GM18499 (cell line): ENCODE results near the gene GTPBP1.

Experiments
- ATAC-seq: cut with Tn5 transposase; IDR thresholded peaks from one replicate; pipeline ENCODE4 v1.9.1; 2021; ENCODE audit warnings: moderate number of reproducible peaks; ENCODE audit not compliant: insufficient read depth, unreplicated experiment

GTPBP1 gene

DNA sequence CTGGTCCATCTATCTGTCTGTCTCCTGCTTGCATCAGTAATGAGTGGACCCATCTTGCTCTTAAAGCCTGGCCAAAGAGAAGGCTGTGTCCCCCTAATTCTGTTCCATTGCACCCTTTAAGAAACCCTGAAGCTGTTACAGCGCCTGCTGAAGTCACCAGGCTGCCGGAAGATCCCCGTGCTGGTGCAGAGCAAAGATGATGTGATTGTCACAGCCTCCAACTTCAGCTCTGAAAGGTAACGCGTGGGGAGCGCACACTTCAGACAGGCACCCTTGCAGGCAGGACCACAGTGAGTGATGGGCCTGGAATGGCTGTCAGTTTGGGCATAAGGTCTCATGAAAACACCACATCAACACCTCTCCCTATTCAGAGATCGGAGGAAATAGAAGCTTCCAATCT is 18.4 kb downstream of the GTPBP1 start:
- ATAC-seq: no peak

DNA sequence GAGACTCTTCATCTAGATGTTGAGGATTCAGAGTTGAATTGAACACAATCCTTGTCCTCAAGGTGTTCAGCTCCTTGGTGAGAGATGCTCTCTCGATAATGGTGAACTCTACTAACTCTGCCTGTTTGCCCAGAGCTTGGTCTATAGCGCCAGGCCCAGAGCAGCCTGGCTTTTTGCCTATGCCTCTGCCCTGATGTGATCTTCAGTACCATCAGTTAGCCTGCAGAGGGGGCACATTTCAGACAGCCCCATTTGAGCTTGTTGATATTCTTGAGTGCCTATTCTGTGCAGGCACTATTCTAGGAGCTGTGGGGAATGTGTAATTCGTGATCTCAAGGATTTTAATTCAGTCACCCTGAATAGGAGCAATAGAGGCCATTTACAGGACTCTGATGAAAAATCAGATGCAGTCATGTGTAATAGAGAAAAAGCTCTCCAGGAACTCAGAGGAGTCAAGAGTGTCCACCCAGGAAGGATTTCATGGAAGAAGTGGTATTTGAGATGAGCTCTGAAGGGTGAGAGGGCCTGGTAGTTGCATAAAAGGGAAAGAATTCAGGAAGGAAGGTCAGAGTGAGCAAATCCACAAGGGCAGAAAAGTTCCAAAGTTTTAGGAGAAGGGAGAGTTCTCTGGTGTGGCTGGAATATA is 19.3 kb downstream of the GTPBP1 start:
- ATAC-seq: no peak

DNA sequence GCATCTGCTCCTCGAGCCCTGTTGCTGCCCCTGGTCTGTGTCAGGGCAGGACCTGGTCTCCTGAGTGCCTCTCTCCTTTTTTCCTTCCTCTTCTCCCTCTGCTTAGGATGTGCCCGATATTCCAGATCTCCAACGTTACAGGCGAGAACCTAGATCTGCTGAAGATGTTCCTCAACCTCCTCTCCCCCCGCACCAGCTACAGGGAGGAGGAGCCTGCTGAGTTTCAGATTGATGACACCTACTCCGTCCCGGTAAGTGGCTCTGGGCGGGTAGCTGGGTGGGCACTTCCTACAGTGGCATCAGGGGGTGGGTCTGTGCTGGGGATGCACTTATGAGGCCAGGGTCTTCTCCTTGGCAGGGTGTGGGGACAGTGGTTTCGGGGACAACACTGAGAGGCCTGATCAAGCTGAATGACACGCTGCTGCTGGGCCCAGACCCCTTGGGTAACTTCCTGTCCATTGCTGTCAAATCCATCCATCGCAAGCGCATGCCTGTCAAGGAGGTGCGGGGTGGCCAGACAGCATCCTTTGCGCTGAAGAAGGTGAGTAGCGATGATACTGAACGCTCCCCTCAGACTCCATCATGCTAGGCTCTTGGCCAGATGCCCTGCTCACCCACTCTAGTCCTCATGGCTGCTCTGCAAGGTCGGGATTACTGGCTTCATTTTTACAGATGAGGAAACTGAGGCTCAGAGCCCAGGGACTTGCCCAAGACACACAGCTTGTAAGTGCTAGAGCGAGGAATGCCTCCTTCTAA is 20.3 kb downstream of the GTPBP1 start:
- no peak for ATAC-seq

DNA sequence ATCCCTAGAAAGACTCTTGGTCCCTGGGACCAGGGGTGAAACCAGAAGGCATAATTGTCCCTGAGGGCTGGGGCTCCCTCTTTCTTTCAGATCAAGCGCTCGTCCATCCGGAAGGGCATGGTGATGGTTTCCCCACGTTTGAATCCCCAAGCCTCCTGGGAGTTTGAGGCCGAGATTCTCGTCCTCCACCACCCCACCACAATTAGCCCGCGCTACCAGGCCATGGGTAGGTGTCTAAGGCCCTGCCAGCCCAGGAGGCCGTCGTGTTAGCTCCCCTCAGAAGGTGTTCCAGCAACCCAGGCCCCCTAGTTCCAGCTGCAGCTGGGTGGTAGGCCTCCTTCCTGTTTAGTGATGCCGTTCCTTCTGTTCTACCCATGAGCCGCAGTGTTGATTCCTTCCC is 21.4 kb downstream of the GTPBP1 start:
- no peak for ATAC-seq

DNA sequence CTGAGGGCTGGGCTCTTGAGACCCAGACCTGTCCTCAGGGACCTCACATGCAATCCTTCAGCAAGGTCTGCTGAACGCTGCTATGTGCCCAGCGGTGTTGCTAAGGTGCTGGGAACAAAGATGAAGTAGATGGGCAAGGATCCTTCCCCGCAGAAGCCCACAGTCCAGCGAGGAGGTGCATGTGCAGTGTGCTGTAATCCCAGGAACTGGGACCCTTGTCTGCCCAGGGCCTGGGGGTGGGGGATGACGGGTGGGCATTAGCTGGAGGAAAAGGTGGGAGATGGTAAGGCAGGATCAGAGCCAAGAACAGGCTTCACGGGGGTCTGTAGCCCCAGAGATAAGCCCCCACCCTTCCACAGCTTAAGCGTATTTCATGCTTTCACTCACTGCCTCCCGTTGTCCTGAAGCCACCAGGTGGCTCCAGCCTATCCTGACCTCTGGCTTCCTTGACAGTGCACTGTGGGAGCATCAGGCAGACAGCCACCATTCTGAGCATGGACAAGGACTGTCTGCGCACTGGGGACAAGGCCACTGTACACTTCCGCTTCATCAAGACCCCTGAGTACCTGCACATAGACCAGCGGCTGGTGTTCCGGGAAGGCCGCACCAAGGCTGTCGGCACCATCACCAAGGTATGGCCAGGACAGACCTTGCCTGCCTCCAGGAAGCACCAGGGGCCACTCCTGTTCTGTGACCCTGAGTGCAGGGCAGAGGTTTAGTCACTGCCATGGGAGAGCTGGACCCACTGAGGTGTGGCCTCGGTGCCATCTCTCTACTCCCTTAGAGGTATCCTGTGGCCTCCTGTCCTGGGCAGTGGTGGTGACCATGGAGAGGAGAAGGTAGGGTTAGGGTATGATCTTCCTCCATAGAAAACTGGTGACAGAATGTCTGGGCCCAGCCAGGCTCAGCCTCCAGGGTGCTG is 22.0 kb downstream of the GTPBP1 start:
- no peak for ATAC-seq

DNA sequence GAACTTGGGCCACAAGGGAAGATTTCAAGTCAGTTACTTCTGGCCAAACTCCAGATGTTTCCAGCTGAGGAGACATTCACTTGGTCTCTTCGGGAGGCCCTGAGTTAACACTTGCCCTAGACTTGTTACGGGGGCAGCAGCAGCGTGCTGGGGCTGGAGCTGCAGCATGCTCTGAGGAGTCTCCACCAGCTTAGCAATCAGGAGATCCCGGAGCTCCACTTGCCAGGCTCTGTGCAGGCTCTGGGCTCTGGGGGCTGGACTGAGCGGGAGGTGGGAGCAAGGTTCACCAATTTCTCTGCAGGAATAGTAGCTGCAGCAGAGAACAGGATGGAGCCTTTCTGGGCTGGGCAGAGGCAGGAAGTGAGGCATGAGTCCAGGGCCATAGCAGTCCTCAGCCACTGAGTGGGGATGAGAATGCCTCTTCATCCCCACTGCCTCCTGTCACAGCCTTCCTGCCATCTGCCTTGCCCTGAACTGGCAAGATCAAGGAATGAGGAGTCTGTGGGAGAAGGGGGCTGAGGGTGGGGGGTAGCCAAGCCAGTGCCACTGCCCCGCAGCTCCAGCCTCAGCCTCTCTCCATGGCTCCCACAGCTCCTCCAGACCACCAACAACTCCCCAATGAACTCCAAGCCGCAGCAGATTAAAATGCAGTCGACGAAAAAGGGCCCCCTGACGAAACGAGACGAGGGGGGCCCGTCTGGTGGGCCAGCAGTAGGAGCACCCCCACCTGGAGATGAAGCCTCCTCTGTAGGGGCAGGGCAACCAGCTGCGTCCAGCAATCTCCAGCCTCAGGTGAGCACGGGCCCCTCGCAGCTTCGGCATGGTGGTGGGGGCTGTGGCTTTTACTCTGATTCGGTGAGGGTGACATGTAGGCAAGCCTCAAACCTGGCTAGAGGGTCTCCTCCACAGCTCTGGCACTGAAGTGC is 23.4 kb downstream of the GTPBP1 start:
- no peak for ATAC-seq

GRCh38 chr22:38729946-38730345 is 24.2 kb downstream of the GTPBP1 start:
- ATAC-seq: no peak

DNA sequence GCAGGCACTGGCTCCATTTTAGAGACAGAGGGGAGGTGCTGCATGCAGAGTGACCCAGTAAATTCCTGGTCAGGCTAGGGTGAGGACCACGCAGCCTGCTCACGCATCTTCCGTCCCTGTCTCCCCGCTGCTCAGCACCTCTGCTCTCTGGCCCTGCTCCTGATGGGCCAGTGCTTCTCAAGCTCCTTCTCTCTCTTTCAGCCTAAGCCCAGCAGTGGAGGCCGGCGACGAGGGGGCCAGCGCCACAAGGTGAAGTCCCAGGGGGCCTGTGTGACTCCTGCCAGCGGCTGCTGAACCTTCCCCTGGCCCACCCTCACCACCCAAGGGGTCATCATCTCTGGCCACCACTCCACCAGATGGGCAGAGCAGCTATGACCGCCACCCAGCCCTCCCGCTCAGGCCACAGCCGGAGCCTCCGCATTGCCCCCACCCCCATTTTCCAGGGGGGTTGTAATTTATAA is 24.7 kb downstream of the GTPBP1 start:
- ATAC-seq: no peak

DNA sequence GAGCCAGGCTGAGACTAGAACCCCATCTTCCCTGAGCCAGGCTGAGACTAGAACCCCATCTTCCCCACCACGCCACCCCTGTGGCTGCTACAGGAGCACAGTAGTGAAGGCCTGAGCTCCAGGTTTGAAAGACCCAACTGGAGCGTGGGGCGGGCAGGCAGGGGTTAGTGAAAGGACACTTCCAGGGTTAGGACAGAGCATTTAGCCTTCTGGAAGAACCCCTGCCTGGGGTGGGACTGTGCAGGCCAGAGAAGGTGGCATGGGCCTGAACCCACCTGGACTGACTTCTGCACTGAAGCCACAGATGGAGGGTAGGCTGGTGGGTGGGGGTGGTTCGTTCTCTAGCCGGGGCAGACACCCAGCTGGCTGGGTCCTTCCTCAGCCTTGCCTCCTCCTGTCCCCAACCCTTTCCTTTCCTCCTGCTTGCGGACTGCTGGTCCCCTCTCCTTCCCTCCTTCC is 26.0 kb downstream of the GTPBP1 start:
- no peak for ATAC-seq

DNA sequence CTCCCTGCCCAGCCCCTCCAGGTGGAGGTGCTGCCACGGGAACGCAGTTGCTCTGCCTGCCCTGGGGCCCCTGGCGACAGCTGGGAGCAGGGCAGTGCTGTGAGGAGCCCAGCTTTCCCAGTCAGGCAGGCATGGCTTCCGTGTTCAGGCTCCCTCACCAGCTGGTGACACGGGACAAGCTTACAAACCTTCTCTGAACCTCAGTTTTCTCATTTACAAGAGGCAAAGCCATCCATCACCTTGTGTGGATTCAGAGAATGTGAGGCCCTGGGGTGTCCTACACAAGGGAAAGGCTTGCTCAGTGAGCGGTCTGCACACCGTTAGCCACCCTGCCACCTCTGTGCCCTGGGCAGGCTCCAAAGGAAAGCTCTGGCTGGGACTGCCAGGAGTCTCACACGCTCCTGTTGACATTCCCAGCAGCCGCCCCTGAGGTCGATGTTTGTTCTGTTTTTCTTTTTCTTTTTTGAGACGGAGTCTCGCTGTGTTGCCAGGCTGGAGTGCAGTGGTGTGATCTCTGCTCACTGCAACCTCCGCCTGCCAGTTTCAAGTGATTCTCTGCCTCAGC is 26.6 kb downstream of the GTPBP1 start:
- ATAC-seq: no peak

GRCh38 chr22:38733329-38733723 is 27.6 kb downstream of the GTPBP1 start:
- ATAC-seq: no peak

DNA sequence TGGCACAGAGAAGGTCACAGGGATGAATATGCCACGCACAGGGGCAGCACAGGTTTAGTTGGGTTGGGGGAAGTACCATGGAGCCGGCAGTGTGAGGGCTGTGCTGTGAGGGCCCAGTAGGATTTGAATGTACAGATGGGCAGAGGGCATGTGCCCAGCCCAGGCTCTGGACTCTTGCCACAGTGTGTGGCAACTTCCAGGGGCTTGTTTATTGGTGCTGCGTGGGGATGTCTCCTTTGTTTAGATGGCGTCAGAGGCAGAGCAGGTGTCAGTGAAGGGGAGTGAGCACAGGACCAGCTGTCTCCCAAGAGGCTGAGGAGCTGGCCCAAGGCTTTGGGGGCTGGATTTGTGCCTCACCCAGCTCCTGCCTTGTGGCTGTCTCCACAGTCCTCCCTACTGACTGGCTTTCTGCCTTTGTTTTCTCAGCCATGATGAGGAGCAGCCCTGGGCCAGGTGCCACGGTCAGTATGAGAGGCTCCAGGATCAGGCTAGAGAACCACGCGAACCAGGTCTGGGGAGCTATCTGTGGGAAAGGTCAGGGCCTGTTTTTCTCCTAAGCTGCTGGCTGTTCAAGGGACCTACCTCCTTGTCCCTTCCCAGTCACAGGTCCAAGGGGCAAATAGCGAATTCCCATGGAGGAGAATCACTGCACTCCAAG is 28.1 kb downstream of the GTPBP1 start:
- ATAC-seq: no peak

DNA sequence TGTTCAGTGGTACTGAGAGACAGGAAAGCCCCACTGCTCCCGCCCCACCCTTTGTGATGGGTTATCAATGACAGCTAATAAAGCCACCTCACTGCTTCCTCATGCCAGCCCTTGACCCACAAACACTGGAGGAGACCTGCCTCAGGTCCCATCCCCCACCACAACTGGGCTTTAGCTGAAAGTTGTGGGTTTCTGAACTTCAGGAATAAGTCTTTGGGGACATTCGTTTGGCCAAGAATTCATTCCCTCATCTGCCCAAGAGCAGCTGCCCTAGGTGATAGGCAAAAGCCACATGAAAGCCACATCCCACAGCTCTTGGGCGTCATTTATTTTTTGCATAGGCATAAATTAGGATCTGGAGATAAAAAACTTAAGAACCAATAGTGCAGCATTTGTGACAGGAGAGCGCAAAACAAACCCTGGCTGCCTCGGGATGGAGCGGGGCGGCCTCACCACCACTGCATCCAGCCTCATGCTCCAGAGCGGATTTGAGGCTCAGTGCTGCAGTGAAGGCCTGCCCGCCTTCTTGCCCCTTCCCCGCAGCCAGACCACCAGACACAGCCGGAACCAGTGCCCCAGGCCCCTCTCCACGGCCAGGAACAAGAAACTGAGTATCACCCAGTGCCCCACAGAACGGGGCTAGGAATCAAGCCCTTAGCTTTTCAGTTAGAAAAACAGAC is 28.8 kb downstream of the GTPBP1 start:
- no peak for ATAC-seq

- ATAC-seq: no peak
These were observed 29.4 kb downstream of the GTPBP1 start for GRCh38 chr22:38735126-38735464.

- no peak for ATAC-seq
These were observed 29.9 kb downstream of the GTPBP1 start for GRCh38 chr22:38735465-38736256.

DNA sequence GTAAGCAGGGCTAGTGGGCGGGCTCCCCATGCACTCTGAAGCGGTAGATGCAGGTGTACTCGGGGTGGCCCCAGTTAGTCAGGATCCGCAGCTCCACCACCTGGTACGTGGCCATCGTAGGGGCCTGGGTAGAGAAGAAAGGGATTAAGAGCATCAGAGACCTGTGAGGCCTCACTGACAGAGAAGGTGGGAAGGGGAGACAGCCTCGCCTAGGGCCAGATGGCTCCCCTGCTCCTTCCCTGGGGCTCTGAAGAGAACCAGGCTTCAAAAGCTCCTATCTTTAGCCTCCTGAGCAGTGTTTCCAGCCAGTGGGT is 30.5 kb downstream of the GTPBP1 start:
- ATAC-seq: no peak

DNA sequence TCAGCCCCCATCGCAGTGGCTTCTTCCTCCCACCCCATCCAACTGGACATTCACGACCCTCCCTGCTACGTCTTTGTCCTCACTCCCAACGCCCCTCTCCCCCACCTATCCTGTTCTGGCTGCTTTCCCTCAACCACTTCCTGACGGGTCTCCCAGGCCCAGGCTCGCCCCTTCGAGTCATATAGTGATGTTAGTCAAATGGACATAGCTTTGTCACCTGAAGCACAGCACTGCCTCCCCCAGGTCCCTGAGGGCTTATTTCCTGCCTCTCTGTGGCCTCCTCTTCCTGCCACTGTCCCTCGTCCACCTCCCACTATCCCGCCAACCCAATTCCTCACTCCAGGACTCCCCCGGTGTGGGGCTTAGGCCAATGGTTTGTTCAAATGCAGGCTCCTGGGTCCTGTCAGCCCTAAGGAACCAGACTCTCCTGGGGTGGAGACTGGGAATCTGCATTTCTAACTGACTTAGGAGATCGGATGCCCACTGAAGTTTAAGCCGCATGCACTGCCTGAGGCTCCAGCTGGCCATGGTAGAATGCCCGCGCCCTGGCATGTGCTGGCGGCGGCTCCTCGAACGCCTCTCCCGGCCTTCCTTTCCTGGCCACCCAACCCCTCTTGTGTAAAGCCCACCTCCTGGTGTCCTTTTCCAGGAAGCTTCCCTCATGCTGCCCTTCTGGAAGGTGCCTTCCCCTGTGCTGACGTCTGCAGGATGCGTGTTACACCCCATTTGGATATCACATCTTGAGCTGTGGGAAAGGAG is 31.7 kb downstream of the GTPBP1 start:
- no peak for ATAC-seq
